HepG2 (cell line): ENCODE measurements around the gene SYPL2. TPM values are rescaled to one million over a fixed set of nuclear protein-coding genes. Genes with fewer than 3 reads are reported as not detected.

Experiments used
- CHCHD3 ChIP-seq: sonication (generic); formaldehyde crosslinking; IDR thresholded peaks from 2 replicates; pipeline ENCODE4 v1.8.0; 2022; ENCODE audit warnings: mild to moderate bottlenecking, missing genetic modification reagents, moderate library complexity
- EEA1 ChIP-seq: sonication (generic); formaldehyde crosslinking; IDR thresholded peaks from 2 replicates; pipeline ENCODE4 v1.5.1; 2020; ENCODE audit warnings: mild to moderate bottlenecking, missing genetic modification reagents, borderline replicate concordance
- FOXK1 ChIP-seq: sonication (generic); formaldehyde crosslinking; IDR thresholded peaks from 2 replicates; pipeline ENCODE4 v1.4.0; 2020; ENCODE audit warnings: low read depth, missing genetic modification reagents, borderline replicate concordance
- FOXO1 ChIP-seq: sonication (generic); formaldehyde crosslinking; IDR thresholded peaks from 2 replicates; pipeline ENCODE4 v1.4.0; 2020; ENCODE audit warnings: missing genetic modification reagents
- MNT ChIP-seq: fragments of 450-650 bp; IDR thresholded peaks from 2 replicates; pipeline ENCODE4 v1.6.1; 2016
- NRL ChIP-seq: sonication (generic); formaldehyde crosslinking; IDR thresholded peaks from 2 replicates; pipeline ENCODE4 v1.5.0; 2020; ENCODE audit warnings: missing genetic modification reagents, mild to moderate bottlenecking, moderate library complexity, borderline replicate concordance
- PBX2 ChIP-seq: IDR thresholded peaks from 2 replicates; pipeline ENCODE4 v1.6.1; 2016; ENCODE audit warnings: control low read depth
- SKIL ChIP-seq: sonication (generic); formaldehyde crosslinking; IDR thresholded peaks from 2 replicates; pipeline ENCODE4 v1.8.0; 2022; ENCODE audit warnings: missing genetic modification reagents, mild to moderate bottlenecking, moderate library complexity, borderline replicate concordance
- SMAD1 ChIP-seq: sonication (generic); formaldehyde crosslinking; IDR thresholded peaks from 2 replicates; pipeline ENCODE4 v1.4.0; 2020; ENCODE audit warnings: missing genetic modification reagents, low read depth, mild to moderate bottlenecking, borderline replicate concordance
- TGIF2 ChIP-seq: IDR thresholded peaks from 2 replicates; pipeline ENCODE4 v1.6.1; 2016; ENCODE audit warnings: control low read depth, missing compliant biosample characterization
- THAP7 ChIP-seq: sonication (generic); formaldehyde crosslinking; IDR thresholded peaks from 2 replicates; pipeline ENCODE4 v1.8.1; 2023; ENCODE audit warnings: mild to moderate bottlenecking, missing genetic modification reagents
- TIGD3 ChIP-seq: sonication (generic); formaldehyde crosslinking; IDR thresholded peaks from 2 replicates; pipeline ENCODE4 v1.5.1; 2020; ENCODE audit warnings: mild to moderate bottlenecking, missing genetic modification reagents, borderline replicate concordance
- ZNF24 ChIP-seq: fragments of 450-650 bp; IDR thresholded peaks from 2 replicates; pipeline ENCODE4 v1.6.1; 2017; ENCODE audit warnings: antibody characterized with exemption, mild to moderate bottlenecking
- ZNF280D ChIP-seq: sonication (generic); formaldehyde crosslinking; IDR thresholded peaks from 2 replicates; pipeline ENCODE4 v1.5.1; 2020; ENCODE audit warnings: mild to moderate bottlenecking, missing genetic modification reagents
- ZNF883 ChIP-seq: sonication (generic); formaldehyde crosslinking; IDR thresholded peaks from 2 replicates; pipeline ENCODE4 v1.5.1; 2020; ENCODE audit warnings: mild to moderate bottlenecking, missing genetic modification reagents; ENCODE audit errors: not compliant biosample characterization
- ZSCAN12 ChIP-seq: sonication (generic); formaldehyde crosslinking; IDR thresholded peaks from 2 replicates; pipeline ENCODE4 v1.9.0; 2021; ENCODE audit warnings: mild to moderate bottlenecking, missing genetic modification reagents
- polyA plus RNA-seq, 8 experiments: library from polyadenylated mRNA; depleted of rRNA in 3 of 8; stranded (reverse) in 7 of 8; unstranded in 1 of 8; fragments of >200 nt; fragmentation: Illumina TruSeq in 4 of 8; extraction: Trizol in 4 of 8; gene quantifications; 2 replicates each; pipeline versions ENCODE4 v1.2.1 to v1.2.3, GENCODE V29; 2011 to 2016; ENCODE audit warnings: low read depth in 4 of 8, missing spikeins in 1 of 8, mixed read lengths in 1 of 8; ENCODE audit not compliant: insufficient read depth in 1 of 8
- total RNA-seq, 5 experiments: library from RNA; depleted of rRNA; stranded (reverse); fragments of >200 nt; fragmentation: Illumina TruSeq; extraction: Trizol; gene quantifications; 2 replicates each; pipeline ENCODE4 v1.2.3, GENCODE V29; 2016; ENCODE audit warnings: low read depth in 1 of 5

Gene SYPL2
- total and polyA plus RNA-seq, 2 of the 13 experiments (the other 11 are each of a cell fraction or from before 2014, with no cell fraction given) = 0.17 to 0.24 TPM

- peak; percentile 58; the same call in 1 of the 2 replicates for TF ChIP-seq NRL (CRISPR knock-in tag)
- TF ChIP-seq ZNF883 = no peak
- TF ChIP-seq THAP7 (CRISPR knock-in tag) = 0 out of 2 replicates have a peak, but pooled peaks have one; percentile 58
- peak; percentile 12; the same call in 1 of the 2 replicates for TF ChIP-seq MNT
- TF ChIP-seq ZNF280D (CRISPR knock-in tag) = peak; percentile 86; the same call in 1 of the 2 replicates
- peak; percentile 63; the same call in 1 of the 2 replicates for TF ChIP-seq SMAD1 (CRISPR knock-in tag)
- TF ChIP-seq FOXK1 (CRISPR knock-in tag) = peak; percentile 67; the same call in 1 of the 2 replicates
- TF ChIP-seq EEA1 (CRISPR knock-in tag) = 0 out of 2 replicates have a peak, but pooled peaks have one; percentile 47
- no peak for TF ChIP-seq CHCHD3
- no peak for TF ChIP-seq ZNF24
- 0 out of 2 replicates have a peak, but pooled peaks have one; percentile 14 for TF ChIP-seq FOXO1
- TF ChIP-seq TIGD3 (CRISPR knock-in tag) = peak; percentile 85
- 0 out of 2 replicates have a peak, but pooled peaks have one; percentile 34 for TF ChIP-seq ZSCAN12 (CRISPR knock-in tag)
- TF ChIP-seq TGIF2 = peak; percentile 63; the same call in 1 of the 2 replicates
- peak; percentile 59; the same call in 1 of the 2 replicates for TF ChIP-seq SKIL (CRISPR knock-in tag)
- TF ChIP-seq PBX2 = no peak
Observed at GRCh38 chr1:109493805-109494539, 27.6 kb downstream of the SYPL2 start, which contains the start of gene CYB561D1 (continued).
